Nephron progenitor cell (in vitro differentiated cells): Measurements from ENCODE around the gene TAS2R38.

Experiments
- DNase-seq: peaks from one replicate; pipeline ENCODE4 v3.0.0; 2021
- H3K27ac Mint-ChIP-seq: 2 replicates; pipeline ENCODE4 v1.8.0; 2021; ENCODE audit warnings: mild to moderate bottlenecking, moderate library complexity, mixed read lengths
- H3K27me3 Mint-ChIP-seq: 2 replicates; pipeline ENCODE4 v1.8.0; 2021; ENCODE audit warnings: mild to moderate bottlenecking, low read depth, mixed read lengths; ENCODE audit not compliant: poor library complexity
- H3K36me3 Mint-ChIP-seq: 2 replicates; pipeline ENCODE4 v1.8.0; 2021; ENCODE audit warnings: low read depth, mixed read lengths
- H3K4me1 Mint-ChIP-seq: 2 replicates; pipeline ENCODE4 v1.8.0; 2021; ENCODE audit warnings: mixed read lengths
- H3K4me3 Mint-ChIP-seq: 2 replicates; pipeline ENCODE4 v1.8.0; 2021; ENCODE audit warnings: mild to moderate bottlenecking, moderate library complexity, mixed read lengths
- H3K9me3 Mint-ChIP-seq: 2 replicates; pipeline ENCODE4 v1.8.0; 2021; ENCODE audit warnings: mild to moderate bottlenecking, moderate library complexity, mixed read lengths
- CTCF ChIP-seq: fragments of 200-600 bp; sonication (generic); IDR thresholded peaks from 2 replicates; pipeline ENCODE4 v1.5.0; 2021; ENCODE audit warnings: antibody characterized with exemption

The TAS2R38 gene

GRCh38 chr7:141960687-141961422, 12.7 kb downstream of the TAS2R38 start:
- no peaks in the 10 kb centered on the region for H3K36me3 Mint-ChIP-seq
- no peak for TF ChIP-seq CTCF
- no peak overlapping the region for H3K4me3 Mint-ChIP-seq
- H3K27ac Mint-ChIP-seq = no peak overlapping the region
- DNase-seq = no peak
- peaks cover 13% of the 10 kb centered on the region for H3K9me3 Mint-ChIP-seq
- no peaks in the 10 kb centered on the region for H3K4me1 Mint-ChIP-seq
- no peaks in the 10 kb centered on the region for H3K27me3 Mint-ChIP-seq

- Mint-ChIP-seq H3K4me3 (no peak overlapping the region), H3K27me3 (peaks cover 8% of the 10 kb centered on the region), H3K9me3 (no peaks in the 10 kb centered on the region), H3K4me1 (no peaks in the 10 kb centered on the region), H3K27ac (no peak overlapping the region), H3K36me3 (no peaks in the 10 kb centered on the region)
- no peak for TF ChIP-seq CTCF
- no peak for DNase-seq
Observed at GRCh38 chr7:141956084-141956483, 17.5 kb downstream of the TAS2R38 start.

- Mint-ChIP-seq H3K36me3 (no peaks in the 10 kb centered on the region), H3K9me3 (no peaks in the 10 kb centered on the region), H3K27ac (no peak overlapping the region), H3K4me3 (no peak overlapping the region), H3K4me1 (no peaks in the 10 kb centered on the region), H3K27me3 (peaks cover 8% of the 10 kb centered on the region)
- DNase-seq = no peak
- TF ChIP-seq CTCF = no peak
Observed at GRCh38 chr7:141954334-141954733, 19.2 kb downstream of the TAS2R38 start.

GRCh38 chr7:141952461-141952860, 21.1 kb downstream of the TAS2R38 start:
- H3K9me3 Mint-ChIP-seq = no peaks in the 10 kb centered on the region
- no peak for TF ChIP-seq CTCF
- H3K4me1 Mint-ChIP-seq = no peaks in the 10 kb centered on the region
- H3K4me3 Mint-ChIP-seq = no peak overlapping the region
- H3K27me3 Mint-ChIP-seq = peaks cover 13% of the 10 kb centered on the region
- no peaks in the 10 kb centered on the region for H3K36me3 Mint-ChIP-seq
- DNase-seq = no peak
- H3K27ac Mint-ChIP-seq = no peak overlapping the region

GRCh38 chr7:141950806-141951205, 22.8 kb downstream of the TAS2R38 start:
- Mint-ChIP-seq H3K27ac (no peak overlapping the region), H3K9me3 (no peaks in the 10 kb centered on the region), H3K27me3 (peaks cover 18% of the 10 kb centered on the region), H3K4me1 (no peaks in the 10 kb centered on the region), H3K4me3 (no peak overlapping the region), H3K36me3 (no peaks in the 10 kb centered on the region)
- TF ChIP-seq CTCF = no peak
- no peak for DNase-seq

GRCh38 chr7:141949911-141950310, 23.7 kb downstream of the TAS2R38 start:
- H3K36me3 Mint-ChIP-seq = no peaks in the 10 kb centered on the region
- no peaks in the 10 kb centered on the region for H3K4me1 Mint-ChIP-seq
- no peak for TF ChIP-seq CTCF
- no peak overlapping the region for H3K4me3 Mint-ChIP-seq
- H3K27me3 Mint-ChIP-seq = peaks cover 19% of the 10 kb centered on the region
- H3K9me3 Mint-ChIP-seq = no peaks in the 10 kb centered on the region
- no peak for DNase-seq
- H3K27ac Mint-ChIP-seq = no peak overlapping the region
